ENCODE measurements around the gene PHKB.
"Not testable (repeated sequence)": the region's sequence is repeated elsewhere in the genome, so short reads cannot be mapped to it uniquely, and the experiment has no call there.

The PHKB gene

DNA sequence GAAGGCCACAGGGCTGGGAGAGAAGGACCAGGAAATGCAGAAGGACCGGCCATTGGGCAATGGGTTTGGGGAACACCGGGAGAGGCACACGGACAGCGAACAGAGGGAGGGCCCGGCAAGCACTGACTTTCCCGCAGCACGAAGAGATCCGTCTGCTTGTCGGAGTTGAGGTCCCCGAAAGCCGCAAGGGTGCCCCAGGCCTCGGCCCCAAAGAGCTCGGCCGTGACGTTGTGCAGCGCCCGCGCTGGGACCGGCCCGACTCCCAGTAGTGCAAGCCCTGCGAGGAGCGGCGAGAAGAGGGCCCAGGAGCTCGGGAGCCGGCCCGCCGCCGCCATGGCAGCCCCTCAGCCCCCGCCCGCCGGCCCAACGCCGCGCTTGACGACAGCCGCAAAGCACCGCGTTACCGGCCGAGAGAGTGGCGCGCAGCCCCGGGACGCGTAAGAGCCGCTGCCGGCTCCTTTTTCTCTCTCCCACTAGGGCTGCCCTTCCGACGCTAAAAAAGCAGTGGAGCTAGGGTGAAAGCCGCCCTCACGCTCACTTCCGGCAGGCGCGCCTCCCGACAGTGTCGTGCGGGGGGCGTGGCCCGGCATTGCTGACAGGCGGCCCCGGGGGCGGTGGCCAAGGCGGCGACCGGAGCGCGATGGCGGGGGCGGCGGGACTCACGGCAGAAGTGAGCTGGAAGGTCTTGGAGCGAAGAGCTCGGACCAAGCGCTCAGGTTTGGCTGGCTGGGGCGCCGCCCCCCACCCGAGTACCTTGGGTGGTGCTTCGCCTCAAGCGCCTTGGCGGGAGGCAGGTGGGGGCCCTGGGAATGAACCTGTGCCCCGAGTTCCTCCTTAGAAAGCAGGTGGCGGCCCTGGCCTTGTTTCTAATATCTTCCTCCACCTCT is at the start of gene PHKB, which contains the start of gene ITFG1:
TSS of gene PHKB (plus strand) at position 621 of the 887 bp plus-strand sequence. CDS start at position 641, 20 bp downstream.
TSS of gene ITFG1 (minus strand) at position 353 of the 887 bp plus-strand sequence. CDS start at position 335, 18 bp downstream.
- DNase-seq, result peak; percentile 96

DNA sequence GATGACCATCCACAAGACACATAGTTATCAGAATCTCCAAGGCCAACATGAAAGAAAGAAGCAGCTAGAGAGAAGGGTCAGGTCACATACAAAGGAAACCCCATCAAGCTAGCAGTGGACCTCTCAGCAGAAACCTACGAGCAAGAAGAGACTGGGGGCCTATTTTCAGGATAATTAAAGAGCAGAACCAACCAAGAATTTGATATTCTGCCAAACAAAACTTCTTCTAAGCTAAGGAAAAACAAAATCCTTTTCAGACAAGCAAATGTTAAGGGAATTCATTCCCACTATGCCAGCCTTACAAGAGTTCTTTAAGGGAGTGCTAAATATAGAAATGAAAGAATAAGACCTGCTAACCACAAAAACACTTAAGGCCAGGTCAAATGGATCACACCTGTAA is 48.1 kb upstream of the PHKB start:
- DNase-seq, result no peak

DNA sequence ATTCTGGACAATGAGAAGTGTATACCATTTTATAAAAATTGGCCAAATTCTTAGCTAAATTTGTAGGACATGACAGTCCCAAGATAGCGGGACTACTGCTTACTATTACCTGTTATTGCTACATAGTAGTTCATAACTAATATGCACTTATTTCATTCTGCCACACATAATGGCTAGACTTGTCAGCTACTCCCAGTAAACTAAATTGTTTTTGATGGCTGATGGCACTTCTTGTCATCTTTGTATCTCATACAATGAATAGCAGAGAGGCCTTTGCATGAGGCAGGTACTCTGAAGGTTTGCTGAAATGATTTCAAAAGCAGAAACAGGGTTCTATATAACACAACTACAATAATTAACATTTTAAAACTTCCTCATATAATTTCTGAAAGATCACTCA is 44.3 kb upstream of the PHKB start:
- no peak for DNase-seq

DNA sequence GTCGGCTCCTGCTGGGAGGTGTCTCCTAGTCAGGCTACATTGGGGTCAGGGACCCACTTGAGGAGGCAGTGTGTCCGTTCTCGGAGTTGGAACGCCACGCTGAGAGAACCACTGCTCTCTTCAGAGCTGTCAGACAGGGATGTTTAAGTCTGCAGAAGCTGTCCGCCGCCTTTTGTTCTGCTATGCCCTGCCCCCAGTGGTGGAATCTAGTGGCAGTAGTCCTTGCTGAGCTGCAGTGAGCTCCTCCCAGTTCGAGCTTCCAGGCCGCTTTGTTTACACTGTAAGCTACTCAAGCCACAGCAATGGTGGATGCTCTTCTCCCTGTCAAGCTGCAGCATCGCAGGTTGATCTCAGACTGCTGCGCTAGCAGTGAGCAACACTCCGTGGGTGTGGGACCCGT is 36.3 kb upstream of the PHKB start:
- DNase-seq, result no peak

DNA sequence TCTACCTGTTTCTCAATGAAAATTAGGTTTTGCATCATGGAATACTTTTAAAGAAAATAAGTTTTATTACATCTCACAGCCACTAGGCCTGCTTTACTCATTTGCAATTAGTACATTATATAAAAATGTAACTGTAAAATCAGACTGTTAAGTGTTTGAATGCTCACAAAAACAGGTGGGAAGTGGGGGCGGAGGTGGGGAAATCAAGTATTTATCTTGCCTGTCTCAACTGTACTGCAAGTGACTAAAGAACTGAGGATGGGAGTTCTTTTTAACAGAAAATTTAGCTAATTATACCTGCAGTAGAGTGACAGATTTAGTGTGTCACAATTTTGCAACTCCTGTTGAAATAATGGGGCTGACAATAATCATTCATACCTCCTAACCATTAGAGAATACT is 34.3 kb upstream of the PHKB start:
- no peak for DNase-seq

DNA sequence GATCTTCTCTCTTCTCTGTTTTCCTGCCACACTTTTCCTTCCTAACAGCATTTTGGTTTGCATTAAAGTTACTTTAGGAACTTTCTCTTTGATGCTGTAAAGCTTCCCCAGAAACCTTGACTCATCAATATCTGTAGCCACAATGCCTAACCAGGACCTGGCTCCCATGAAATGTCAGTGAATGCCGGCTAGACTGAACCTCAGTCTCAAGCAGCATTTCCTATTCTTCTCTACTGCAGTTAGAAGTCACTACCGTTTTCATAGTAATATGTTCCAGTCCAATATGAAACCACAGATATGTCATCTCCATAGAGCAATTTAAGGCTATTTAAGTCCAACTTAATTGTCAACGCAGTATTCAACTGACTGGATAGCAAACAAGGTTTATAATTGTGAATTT is 29.2 kb upstream of the PHKB start:
- no peak for DNase-seq

DNA sequence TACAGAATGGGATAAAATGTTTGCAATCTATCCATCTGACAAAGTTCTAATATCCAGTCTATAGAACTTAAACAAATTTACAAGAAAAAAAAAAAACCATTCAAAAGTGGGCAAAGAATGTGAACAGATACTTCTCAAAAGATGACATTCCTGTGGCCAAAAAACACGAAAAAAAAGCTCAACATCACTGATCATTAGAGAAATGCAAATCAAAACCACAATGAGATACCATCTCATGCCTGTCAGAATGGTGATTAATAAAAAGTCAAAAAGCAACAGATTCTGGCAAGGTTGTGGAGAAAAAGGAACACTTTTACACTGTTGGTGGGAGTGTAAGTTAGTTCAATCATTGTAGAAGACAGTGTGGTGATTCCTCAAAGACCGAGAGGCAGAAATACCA is 26.9 kb upstream of the PHKB start:
- DNase-seq, result not testable (repeated sequence)

DNA sequence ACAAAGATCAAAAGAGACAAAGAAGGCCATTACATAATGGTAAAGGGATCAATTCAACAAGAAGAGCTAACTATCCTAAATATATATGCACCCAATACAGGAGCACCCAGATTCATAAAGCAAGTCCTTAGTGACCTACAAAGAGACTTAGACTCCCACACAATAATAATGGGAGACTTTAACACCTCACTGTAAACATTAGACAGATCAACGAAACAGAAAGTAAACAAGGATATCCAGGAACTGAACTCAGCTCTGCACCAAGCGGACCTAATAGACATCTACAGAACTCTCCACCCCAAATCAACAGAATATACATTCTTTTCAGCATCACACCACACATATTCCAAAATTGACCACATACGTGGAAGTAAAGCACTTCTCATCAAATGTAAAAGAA is 21.1 kb upstream of the PHKB start:
- DNase-seq, result not testable (repeated sequence)

DNA sequence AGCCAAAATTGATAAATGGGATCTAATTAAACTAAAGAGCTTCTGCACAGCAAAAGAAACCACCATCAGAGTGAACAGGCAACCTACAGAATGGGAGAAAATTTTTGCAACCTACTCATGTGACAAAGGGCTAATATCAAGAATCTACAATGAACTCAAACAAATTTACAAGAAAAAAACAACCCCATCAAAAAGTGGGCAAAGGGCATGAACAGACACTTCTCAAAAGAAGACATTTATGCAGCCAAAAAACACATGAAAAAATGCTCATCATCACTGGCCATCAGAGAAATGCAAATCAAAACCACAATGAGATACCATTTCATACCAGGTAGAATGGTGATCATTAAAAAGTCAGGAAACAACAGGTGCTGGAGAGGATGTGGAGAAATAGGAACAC is 18.2 kb upstream of the PHKB start:
- not testable (repeated sequence) for DNase-seq

DNA sequence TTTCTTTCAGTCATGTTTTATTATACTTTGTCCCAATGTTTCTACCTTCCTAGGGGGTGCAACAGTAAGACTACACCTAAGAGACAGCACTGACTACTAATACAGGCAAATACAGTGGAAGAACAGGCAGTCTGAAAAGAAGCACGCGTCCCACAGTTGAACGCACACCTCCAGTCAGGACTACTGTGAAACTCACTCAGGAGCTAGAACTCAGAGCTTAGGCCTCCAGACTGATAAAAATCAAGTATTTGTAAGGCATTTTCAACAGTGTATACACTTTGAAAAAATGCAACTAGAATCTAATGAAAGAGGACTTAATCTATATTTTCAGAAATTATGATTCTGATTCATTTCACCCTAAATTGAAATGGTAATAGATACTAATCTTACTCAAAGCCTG is 14.7 kb upstream of the PHKB start:
- DNase-seq, result no peak

DNA sequence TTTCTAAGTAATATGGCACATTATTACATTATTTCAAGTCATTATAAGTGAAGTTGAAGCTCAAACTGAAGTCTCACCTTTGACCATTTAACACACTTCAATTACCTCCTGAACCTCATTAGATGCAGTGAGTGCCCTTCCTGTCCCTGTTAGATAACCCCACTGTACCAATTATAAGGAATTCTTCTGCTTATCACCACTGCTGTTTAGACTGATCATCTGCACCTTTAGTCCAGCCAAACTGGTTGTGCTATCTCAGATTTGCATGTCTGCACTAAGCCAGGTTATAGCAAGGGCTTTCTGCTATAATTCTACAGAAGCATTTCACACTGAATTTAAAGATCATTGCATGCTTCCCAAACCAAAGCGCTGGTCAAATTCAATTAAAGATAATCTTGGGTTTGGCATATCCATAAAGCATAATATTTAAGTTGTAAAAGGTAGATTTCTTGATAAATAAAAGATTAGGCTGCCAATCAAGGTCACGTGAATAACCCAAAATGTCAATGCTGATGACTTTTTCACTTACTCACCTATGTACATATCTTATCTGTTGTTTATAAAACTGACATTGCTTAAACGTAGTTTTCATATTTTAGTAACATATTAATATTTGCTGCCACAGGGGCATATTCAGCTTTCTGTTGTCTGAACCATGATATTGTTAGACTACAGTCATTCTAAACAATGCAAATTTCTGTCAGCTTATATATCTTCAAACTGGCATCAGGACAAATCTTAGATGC is 12.1 kb upstream of the PHKB start:
- no peak for DNase-seq

DNA sequence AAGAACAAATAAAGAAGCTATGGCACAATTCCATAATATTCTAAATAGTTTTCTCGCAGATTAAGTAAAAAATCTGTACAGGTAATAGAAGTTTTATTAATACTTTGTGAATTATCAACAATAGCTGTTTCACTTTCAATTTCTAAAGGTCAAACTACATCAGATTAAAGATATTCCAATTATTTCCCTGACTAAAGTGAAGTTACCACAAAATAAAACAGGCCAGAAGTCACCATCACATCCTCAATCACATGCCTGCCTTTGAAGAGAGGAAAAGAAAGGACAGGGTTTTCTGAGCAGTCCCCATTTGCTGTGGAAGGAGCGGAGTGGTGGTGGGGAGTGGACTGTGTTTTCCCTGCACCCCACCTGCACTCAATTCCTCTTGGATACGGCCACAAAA is 11.3 kb upstream of the PHKB start:
- no peak for DNase-seq

DNA sequence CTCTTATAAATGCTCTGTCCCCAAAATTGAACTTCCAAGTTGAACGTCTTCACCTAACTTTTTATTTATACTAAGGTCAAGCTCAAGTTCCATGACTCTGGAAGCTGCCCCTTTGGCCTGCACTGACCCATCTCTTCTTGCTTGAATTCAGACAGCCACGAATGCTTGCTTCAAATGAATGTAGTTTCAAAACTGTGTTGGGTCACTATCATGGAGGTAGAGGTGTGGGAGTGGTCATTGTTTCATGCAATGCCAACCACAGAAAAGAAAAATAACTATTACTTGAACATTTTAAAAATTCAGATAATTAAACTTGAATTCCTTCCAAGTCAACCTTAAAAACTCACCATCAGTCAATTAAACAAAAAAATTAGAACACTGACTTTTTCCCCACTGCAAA is 2.8 kb upstream of the PHKB start:
- no peak for DNase-seq

DNA sequence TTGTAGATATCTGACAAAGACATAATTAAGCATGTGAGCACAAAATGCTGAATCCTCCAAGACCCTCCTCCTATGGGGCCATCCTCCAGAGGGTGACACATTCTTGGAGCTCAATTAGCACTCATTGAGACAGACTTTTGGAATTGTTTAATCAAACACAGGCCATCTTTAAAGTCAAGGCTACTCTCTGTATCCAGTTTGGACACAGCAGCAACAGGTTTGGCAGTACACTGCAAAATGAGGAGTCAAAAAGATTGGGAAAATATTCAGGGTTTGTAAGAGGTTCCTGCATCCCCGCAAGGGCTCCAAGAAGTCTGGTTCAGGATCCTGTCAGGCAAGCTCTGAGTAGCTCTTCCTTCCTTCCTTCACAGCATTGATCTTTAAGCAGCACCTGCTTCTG is 1.5 kb upstream of the PHKB start:
- DNase-seq, result no peak

DNA sequence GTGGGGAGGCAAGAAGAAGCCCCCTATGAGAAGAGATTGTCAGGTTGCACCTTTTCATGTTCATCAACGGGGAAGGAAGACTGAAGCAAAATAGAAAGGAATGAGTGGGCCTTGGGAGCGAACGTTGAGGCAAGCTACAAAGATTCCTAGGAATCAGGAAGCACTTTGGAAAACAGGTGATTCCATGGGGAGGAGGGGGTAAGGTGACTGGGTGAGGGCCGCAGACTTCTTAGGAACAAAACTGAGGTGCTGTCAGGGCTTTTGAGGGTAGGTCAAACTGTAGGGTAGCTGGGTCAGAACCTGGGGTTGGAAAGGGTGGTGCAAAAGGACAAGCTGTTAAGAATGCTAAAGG is 796 bp upstream of the PHKB start:
- DNase-seq, result no peak

DNA sequence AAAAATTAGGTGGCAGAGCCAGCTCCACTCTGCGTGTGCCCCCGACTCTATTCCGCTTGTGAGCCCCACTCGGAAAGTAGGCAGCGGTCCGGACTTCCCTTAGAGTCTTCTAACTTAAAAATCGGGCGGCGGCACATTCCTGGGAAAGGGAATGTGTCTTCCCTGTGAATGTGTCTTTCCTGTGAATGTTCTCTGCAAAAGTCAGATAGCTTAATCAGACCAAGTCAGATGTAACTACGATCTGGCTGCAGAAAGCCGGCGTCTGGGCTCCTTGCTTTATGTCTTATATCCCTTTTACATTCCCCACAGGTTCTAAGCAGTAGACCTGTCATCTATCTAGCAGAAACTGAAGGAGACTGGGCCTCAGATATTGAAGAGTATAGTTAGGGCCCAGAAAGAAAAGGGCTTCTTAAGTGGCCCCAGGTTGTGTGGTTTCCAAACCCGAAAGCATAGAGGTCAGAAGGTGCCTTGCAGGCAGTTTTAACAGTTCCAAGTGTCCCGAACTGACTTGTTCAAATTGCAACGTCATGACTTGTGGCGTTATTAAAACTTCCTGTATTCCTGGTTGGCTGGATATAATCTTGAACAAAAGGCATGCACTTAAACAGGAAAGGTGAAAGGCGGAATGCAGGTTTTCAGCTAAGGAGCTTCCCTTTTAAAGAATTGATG is 601 bp downstream of the PHKB start:
- DNase-seq, result peak; percentile 39

DNA sequence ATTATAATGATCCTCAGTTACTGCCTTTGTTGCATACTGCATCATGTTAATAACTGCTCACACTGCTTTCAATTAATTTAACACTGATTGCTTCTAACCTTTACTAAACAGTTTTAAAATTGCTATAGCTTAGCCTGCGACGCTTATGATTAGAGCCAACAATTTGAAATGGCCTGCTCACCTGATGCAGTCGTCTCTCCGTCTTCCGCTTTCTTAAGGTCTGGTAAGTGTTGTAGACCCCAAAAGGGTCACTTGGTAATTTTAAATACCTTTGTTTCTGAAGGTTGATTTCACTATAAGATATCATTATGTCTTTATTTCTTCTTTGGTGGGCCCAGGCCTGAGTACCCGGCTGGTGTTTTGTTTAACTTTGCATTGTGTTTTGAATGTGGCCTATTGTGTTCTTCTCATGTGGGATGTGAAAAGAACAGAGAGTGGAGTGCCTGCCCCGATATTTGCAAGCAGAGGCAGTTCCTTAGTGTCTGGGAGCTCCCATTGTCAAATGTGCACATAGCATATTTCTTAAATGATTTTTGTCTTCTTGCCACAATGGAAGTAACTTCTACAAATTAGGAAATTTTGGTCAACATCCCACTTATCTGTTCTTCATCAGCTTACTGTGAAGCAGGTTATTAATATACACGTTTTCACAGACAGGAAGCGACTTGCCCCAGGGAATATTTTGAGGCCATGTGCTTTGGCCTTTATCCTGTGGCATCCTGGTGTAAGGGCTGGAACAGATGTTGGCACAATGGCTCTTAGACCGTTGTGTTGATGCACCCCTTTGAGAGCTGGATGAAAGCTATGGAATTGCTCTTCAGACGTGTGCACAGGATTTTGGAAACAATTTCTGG is 2.9 kb downstream of the PHKB start:
- DNase-seq, result no peak

DNA sequence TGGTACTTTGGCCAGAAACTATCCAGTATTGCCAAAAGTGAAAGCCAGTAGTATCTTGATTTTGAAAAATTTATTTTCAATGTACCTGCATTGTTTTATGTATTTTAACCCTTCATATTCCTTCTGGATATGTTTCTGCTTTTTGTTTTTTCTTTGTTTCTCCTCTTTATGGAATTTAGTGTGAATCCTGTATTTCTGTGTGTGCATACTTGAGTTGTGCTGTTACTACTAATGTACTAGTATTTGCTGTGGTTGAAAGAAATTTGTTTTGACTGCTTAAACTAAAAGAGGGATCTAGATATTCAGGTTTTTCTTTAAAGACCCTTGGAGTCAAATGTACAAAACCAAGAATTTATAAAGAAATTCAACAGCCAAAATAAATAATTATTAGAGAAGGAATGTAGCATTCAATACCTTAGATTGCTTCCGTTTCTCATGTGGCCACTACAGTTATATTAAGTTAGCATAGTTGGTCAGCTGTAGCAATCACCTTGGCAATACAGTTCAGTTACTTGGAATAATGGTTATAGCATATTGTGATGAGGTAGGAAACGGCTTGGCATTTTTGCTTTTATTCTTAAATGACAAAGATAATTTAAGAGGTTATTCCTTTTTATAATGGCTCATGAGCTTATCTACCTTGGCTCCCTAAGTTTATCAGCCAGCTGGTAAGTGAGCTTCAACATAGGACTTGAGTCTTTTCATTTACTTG is 4.9 kb downstream of the PHKB start:
- DNase-seq, result no peak

DNA sequence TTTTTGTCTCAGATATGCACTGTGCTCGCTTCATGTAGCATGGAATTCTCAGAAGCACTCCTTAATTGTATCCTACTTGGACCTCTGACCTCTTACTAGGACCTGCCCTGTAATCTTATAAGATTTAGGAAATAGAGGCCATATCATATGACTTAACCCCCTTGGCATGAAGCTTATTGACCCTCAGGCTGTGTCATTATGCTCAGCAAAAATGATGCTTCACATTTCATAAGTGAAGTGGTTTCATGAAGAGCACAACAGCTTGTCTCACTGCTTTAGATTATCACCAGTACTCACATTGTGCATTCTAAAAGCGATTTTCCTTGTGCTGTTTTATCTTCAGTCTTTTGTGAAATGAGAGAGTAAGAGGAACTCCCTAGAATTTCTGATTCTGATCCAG is 6.4 kb downstream of the PHKB start:
- DNase-seq, result no peak

DNA sequence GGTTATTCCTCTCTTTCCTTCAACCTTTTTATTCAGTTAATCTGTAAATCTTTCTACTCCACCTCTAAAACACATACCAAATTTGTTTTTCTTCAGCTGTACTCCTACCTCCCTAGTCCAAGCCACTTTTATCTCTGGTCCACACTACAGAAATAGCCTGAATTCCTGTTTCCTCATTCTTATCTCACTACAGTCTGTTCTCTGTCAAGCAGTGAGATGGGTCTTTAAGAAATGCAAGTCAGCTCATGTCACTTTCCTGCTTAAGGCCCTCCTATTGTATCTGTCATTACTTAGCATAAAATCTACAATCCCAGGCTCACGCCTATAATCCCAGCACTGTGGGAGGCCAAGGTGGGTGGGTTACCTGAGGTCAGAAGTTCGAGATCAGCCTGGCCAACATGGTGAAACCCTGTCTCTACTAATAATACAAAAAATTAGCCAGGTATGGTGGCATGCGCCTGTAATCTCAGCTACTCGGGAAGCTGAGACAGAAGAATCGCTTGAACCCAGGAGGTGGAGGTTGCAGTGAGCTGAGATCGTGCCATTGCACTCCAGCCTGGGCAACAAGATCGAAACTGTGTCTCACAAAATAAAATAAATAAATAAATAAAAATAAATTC is 7.0 kb downstream of the PHKB start:
- DNase-seq, result not testable (repeated sequence)

DNA sequence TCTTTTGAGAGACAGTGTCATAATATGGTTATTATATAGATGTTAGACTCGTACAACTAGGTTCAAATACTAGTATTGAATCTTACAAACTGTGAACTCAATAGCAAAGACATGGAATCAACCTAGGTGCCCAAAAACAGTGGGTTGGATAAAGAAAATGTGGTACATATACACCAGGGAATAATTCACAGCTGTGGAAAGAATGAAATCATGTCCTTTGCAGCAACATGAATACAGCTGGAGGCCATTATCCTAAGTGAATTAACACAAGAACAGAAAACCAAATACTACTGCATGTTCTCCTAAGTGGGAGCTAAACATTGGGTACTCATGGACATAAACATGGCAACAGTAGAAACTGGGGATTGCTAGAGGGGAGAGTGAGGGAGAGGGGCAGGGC is 8.1 kb downstream of the PHKB start:
- DNase-seq, result no peak

DNA sequence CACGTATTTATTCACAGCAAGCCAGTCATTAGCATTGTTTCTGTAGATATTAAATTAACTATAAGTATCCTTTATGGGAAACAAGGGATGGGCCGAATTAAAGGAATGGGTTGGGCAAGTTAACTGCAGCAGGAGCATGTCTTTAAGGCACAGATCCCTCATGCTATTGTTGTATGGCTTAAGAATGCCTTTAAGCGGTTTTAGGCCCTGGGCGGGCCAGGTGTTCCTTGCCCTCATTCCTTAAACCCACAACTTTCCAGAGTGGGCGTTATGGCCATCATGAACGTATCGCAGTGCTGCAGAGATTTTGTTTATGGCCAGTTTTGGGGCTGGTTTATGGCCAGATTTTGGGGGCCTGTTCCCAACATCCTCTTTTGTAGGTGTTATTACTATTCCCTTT is 9.1 kb downstream of the PHKB start:
- no peak for DNase-seq

Data from CD4-positive, alpha-beta T cell treated with Interleukin-17A for 1 hour (primary cell).